Neural progenitor cell (in vitro differentiated cells): Measurements from ENCODE around the gene EPHA2. TPM values are rescaled to one million over a fixed set of nuclear protein-coding genes. Genes with fewer than 3 reads are reported as not detected.

Experiments used
- DNase-seq: peaks from one replicate; pipeline ENCODE4 v3.0.0-alpha.2; 2016; ENCODE audit warnings: low spot score
- H2AFZ ChIP-seq: fragments of 200-600 bp; sonication (generic); replicated peaks from 2 replicates; pipeline ENCODE4 v1.6.1; 2016; ENCODE audit warnings: antibody characterized with exemption
- H3F3A ChIP-seq: fragments of 200-600 bp; sonication (generic); 2 replicates; pipeline ENCODE4 v1.6.1; 2016; ENCODE audit warnings: antibody characterized with exemption, low read depth
- H3K27ac ChIP-seq: fragments of 200-600 bp; sonication (generic); 2 replicates; pipeline ENCODE4 v1.5.1; 2016; ENCODE audit warnings: mild to moderate bottlenecking
- H3K27me3 ChIP-seq: fragments of 200-600 bp; sonication (generic); 2 replicates; pipeline ENCODE4 v1.6.1; 2016; ENCODE audit warnings: mild to moderate bottlenecking, moderate library complexity
- H3K36me3 ChIP-seq: fragments of 200-600 bp; sonication (generic); 2 replicates; pipeline ENCODE4 v1.5.1; 2016
- H3K4me1 ChIP-seq: fragments of 200-600 bp; sonication (generic); 2 replicates; pipeline ENCODE4 v1.6.1; 2016; ENCODE audit warnings: mixed run types
- H3K4me2 ChIP-seq: fragments of 200-600 bp; sonication (generic); 2 replicates; pipeline ENCODE4 v1.6.1; 2016
- H3K4me3 ChIP-seq: fragments of 200-600 bp; sonication (generic); 2 replicates; pipeline ENCODE4 v1.5.1; 2016
- H3K79me2 ChIP-seq: fragments of 200-600 bp; sonication (generic); 2 replicates; pipeline ENCODE4 v1.6.1; 2016; ENCODE audit warnings: low read depth
- H3K9ac ChIP-seq: fragments of 200-600 bp; sonication (generic); 2 replicates; pipeline ENCODE4 v1.6.1; 2016
- H3K9me3 ChIP-seq: fragments of 200-600 bp; sonication (generic); 2 replicates; pipeline ENCODE4 v1.5.1; 2016; ENCODE audit warnings: low read depth
- H4K20me1 ChIP-seq: fragments of 200-600 bp; sonication (generic); 2 replicates; pipeline ENCODE4 v1.6.1; 2016; ENCODE audit warnings: low read depth
- H3K27ac Mint-ChIP-seq: 3 replicates; pipeline ENCODE4 v1.8.0; 2021; ENCODE audit warnings: mixed read lengths
- H3K27me3 Mint-ChIP-seq: 2 replicates; pipeline ENCODE4 v1.8.0; 2022; ENCODE audit warnings: low read depth, mild to moderate bottlenecking, inconsistent platforms, moderate library complexity, mixed read lengths; ENCODE audit not compliant: insufficient read depth
- H3K36me3 Mint-ChIP-seq: 3 replicates; pipeline ENCODE4 v1.8.0; 2021; ENCODE audit warnings: mixed read lengths
- H3K4me1 Mint-ChIP-seq: 3 replicates; pipeline ENCODE4 v1.8.0; 2021; ENCODE audit warnings: mixed read lengths
- H3K4me3 Mint-ChIP-seq: 3 replicates; pipeline ENCODE4 v1.8.0; 2021; ENCODE audit warnings: mild to moderate bottlenecking, moderate library complexity, mixed read lengths
- H3K9me3 Mint-ChIP-seq: 3 replicates; pipeline ENCODE4 v1.8.0; 2020; ENCODE audit warnings: mixed read lengths
- EZH2 ChIP-seq: fragments of 200-600 bp; sonication (generic); IDR thresholded peaks from 2 replicates; pipeline ENCODE4 v1.6.1; 2017; ENCODE audit warnings: antibody characterized with exemption, mild to moderate bottlenecking, moderate library complexity
- EZH2phosphoT487 ChIP-seq: fragments of 200-600 bp; sonication (generic); IDR thresholded peaks from 2 replicates; pipeline ENCODE4 v1.6.1; 2017; ENCODE audit warnings: antibody characterized with exemption
- total RNA-seq: library from RNA; depleted of rRNA; stranded (reverse); fragments of >200 nt; gene quantifications from 2 replicates; pipeline ENCODE4 v1.2.3, GENCODE V29; 2015; ENCODE audit warnings: low replicate concordance
- TF ChIP-seq, protein P1 (sequence below): fragments of 200-600 bp; sonication (generic); IDR thresholded peaks from 2 replicates; pipeline ENCODE4 v1.5.1; 2017; ENCODE audit warnings: antibody characterized with exemption, mild to moderate bottlenecking

EPHA2 gene
- total RNA-seq, 1 donor from 2014 or later, result 14.9 TPM

GRCh38 chr1:16156848-16157495 lies 1.1 kb upstream of the EPHA2 start:
- no peak overlapping the region for H2AFZ ChIP-seq
- H3K4me2 ChIP-seq, result peak overlapping the region; percentile 98
- H3K27ac ChIP-seq, result no peak overlapping the region
- H3K36me3 ChIP-seq, result no peaks in the 10 kb centered on the region
- no peaks in the 10 kb centered on the region for H3K36me3 Mint-ChIP-seq
- H3K9me3 ChIP-seq, result no peaks in the 10 kb centered on the region
- H3K27me3 ChIP-seq, result peaks cover 34% of the 10 kb centered on the region
- H3K9ac ChIP-seq, result no peak overlapping the region
- peak overlapping the region; percentile 97 for H3K4me3 Mint-ChIP-seq
- peaks cover 37% of the 10 kb centered on the region for H3K4me1 ChIP-seq
- H4K20me1 ChIP-seq, result peaks cover 35% of the 10 kb centered on the region
- H3K9me3 Mint-ChIP-seq, result no peaks in the 10 kb centered on the region
- peaks cover 34% of the 10 kb centered on the region for H3F3A ChIP-seq
- H3K27me3 Mint-ChIP-seq, result peaks cover 28% of the 10 kb centered on the region
- H3K79me2 ChIP-seq, result peaks cover 38% of the 10 kb centered on the region
- DNase-seq, result no peak
- TF ChIP-seq EZH2 (no peak), EZH2phosphoT487 (no peak)
- TF ChIP-seq, protein P1, sequence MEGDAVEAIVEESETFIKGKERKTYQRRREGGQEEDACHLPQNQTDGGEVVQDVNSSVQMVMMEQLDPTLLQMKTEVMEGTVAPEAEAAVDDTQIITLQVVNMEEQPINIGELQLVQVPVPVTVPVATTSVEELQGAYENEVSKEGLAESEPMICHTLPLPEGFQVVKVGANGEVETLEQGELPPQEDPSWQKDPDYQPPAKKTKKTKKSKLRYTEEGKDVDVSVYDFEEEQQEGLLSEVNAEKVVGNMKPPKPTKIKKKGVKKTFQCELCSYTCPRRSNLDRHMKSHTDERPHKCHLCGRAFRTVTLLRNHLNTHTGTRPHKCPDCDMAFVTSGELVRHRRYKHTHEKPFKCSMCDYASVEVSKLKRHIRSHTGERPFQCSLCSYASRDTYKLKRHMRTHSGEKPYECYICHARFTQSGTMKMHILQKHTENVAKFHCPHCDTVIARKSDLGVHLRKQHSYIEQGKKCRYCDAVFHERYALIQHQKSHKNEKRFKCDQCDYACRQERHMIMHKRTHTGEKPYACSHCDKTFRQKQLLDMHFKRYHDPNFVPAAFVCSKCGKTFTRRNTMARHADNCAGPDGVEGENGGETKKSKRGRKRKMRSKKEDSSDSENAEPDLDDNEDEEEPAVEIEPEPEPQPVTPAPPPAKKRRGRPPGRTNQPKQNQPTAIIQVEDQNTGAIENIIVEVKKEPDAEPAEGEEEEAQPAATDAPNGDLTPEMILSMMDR, result no peak
- H3K4me3 ChIP-seq, result no peak overlapping the region
- H3K4me1 Mint-ChIP-seq, result peaks cover 49% of the 10 kb centered on the region
- peak overlapping the region; percentile 7 for H3K27ac Mint-ChIP-seq

DNA sequence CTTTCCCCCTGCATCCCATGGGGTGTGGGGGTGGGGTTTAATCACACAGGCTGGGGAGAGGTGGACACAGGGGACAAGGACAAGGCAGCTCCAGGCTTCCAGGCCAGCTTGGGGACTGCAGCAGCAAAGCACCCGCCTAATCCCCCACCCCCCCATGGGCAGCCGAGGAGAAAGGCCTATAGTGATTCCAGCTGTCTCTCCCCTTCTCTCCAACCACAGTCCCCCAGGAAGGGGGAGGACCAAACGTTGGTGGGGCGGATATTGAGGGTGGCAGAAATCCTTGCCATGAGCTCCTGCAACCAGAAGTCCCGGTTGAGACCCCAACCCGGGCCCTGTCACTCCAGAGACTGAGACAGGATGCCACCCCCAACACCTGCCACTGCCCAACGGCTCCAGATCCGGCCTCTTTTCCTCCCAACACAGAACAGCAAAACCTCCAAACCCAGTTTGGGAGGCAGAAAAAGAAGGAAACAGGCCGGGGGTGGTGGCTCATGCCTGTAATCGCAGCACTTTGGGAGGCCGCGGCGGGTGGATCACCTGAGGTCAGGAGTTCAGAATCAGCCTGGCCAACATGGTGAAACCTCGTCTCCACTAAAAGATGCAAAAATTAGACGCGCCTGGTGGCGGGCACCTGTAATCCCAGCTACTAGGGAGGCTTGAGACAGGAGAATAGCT lies 1.7 kb downstream of the EPHA2 start:
- peak overlapping the region; percentile 77 for H3K4me3 ChIP-seq
- H3K9ac ChIP-seq, result no peak overlapping the region
- no peaks in the 10 kb centered on the region for H3K36me3 ChIP-seq
- H3K4me1 ChIP-seq, result peaks cover 52% of the 10 kb centered on the region
- DNase-seq, result peak; percentile 70
- Mint-ChIP-seq H3K4me1 (peaks cover 53% of the 10 kb centered on the region), H3K9me3 (no peaks in the 10 kb centered on the region), H3K4me3 (peak overlapping the region; percentile 97), H3K27me3 (peaks cover 20% of the 10 kb centered on the region), H3K27ac (no peak overlapping the region), H3K36me3 (no peaks in the 10 kb centered on the region)
- peaks cover 66% of the 10 kb centered on the region for H3K79me2 ChIP-seq
- peak overlapping the region; percentile 98 for H3K4me2 ChIP-seq
- peaks cover 35% of the 10 kb centered on the region for H3F3A ChIP-seq
- H3K9me3 ChIP-seq, result no peaks in the 10 kb centered on the region
- no peak for TF ChIP-seq EZH2
- TF ChIP-seq, protein P1, result no peak
- TF ChIP-seq EZH2phosphoT487, result no peak
- H4K20me1 ChIP-seq, result peaks cover 60% of the 10 kb centered on the region
- H3K27me3 ChIP-seq, result peaks cover 26% of the 10 kb centered on the region
- H3K27ac ChIP-seq, result no peak overlapping the region
- no peak overlapping the region for H2AFZ ChIP-seq

- H2AFZ ChIP-seq, result no peak overlapping the region
- peak overlapping the region; percentile 75 for H3K27ac ChIP-seq
- H3K9ac ChIP-seq, result no peak overlapping the region
- DNase-seq, result peak; percentile 75
- TF ChIP-seq, protein P1, result no peak
- no peak for TF ChIP-seq EZH2phosphoT487
- TF ChIP-seq EZH2, result no peak
- Mint-ChIP-seq H3K36me3 (peaks cover 6% of the 10 kb centered on the region), H3K4me1 (peaks cover 48% of the 10 kb centered on the region), H3K9me3 (no peaks in the 10 kb centered on the region), H3K27me3 (peaks cover 16% of the 10 kb centered on the region), H3K4me3 (peak overlapping the region; percentile 97), H3K27ac (peak overlapping the region; percentile 94)
- no peaks in the 10 kb centered on the region for H3K9me3 ChIP-seq
- H3K4me2 ChIP-seq, result peak overlapping the region; percentile 98
- H4K20me1 ChIP-seq, result peaks cover 63% of the 10 kb centered on the region
- H3K79me2 ChIP-seq, result peaks cover 67% of the 10 kb centered on the region
- peak overlapping the region; percentile 77 for H3K4me3 ChIP-seq
- H3F3A ChIP-seq, result peaks cover 36% of the 10 kb centered on the region
- H3K4me1 ChIP-seq, result peaks cover 52% of the 10 kb centered on the region
- H3K27me3 ChIP-seq, result peaks cover 26% of the 10 kb centered on the region
- no peaks in the 10 kb centered on the region for H3K36me3 ChIP-seq
These were observed 2.5 kb downstream of the EPHA2 start for GRCh38 chr1:16153096-16153998.
